Lower leg skin (tissue), 3 donors: ENCODE results near the gene PRG2.

Source experiments
- CTCF ChIP-seq, 3 donors: fragments of 450-650 bp; IDR thresholded peaks; one replicate each; pipeline ENCODE4 v1.5.1; 2016; ENCODE audit warnings: antibody characterized with exemption in 3 of 3, mild to moderate bottlenecking in 3 of 3, moderate library complexity in 2 of 3
- POLR2A ChIP-seq, 2 donors: fragments of 450-650 bp; IDR thresholded peaks; one replicate each; pipeline ENCODE4 v1.6.1; 2016 to 2017; ENCODE audit warnings: antibody characterized with exemption in 2 of 2, mild to moderate bottlenecking in 1 of 2, moderate library complexity in 1 of 2

GRCh38 chr11:57360991-57361390 lies 29.5 kb downstream of the PRG2 start:
- TF ChIP-seq POLR2A (IDR thresholded peaks at IDR 0.05): no peak
- no peak for TF ChIP-seq CTCF (IDR thresholded peaks at IDR 0.05)
